Activated CD8-positive, alpha-beta memory T cell treated with anti-CD3 and anti-CD28 coated beads for 36 hours (primary cell): ENCODE measurements around the gene TMEM121. TPM values are rescaled to one million over a fixed set of nuclear protein-coding genes. Genes with fewer than 3 reads are reported as not detected.

Experiments
- CTCF ChIA-PET: fragments of 350-600 bp; sonication (Branson Sonifier 250); formaldehyde crosslinking; loops from one replicate; lab custom pipeline; 2021; ENCODE audit warnings: antibody characterized with exemption; lab: Charles Lee
- POLR2A ChIA-PET: fragments of 350-600 bp; sonication (Branson Sonifier 250); formaldehyde crosslinking; loops from one replicate; lab custom pipeline; 2021; ENCODE audit warnings: antibody characterized with exemption; lab: Charles Lee
- total RNA-seq, 2 experiments: library from RNA; stranded (reverse); gene quantifications; one replicate each; pipeline ENCODE4 v1.2.3, GENCODE V29; 2021

Gene TMEM121
- total RNA-seq: 10 to 100 TPM; 16.4 to 18.3 TPM

GRCh38 chr14:105525861-105526775 lies at the start of gene TMEM121:
Gene TMEM121 (plus strand): TSS chr14:105526583. CDS start chr14:105528835, 2,252 bp downstream.
- CTCF ChIA-PET: interaction anchor here (1.4 kb wide), 1 partner anchor 11 kb away, joined by 3 read pairs; no protein-coding TSS in a partner anchor
- POLR2A ChIA-PET: interaction anchor here (0.5 kb wide), 1 partner anchor 209 kb away, joined by 3 read pairs; no protein-coding TSS in a partner anchor

GRCh38 chr14:105476831-105477659 lies 49.3 kb upstream of the TMEM121 start:
- POLR2A ChIA-PET: interaction anchor here (1.2 kb wide), 1 partner anchor 13 kb away, joined by 6 read pairs; no protein-coding TSS in a partner anchor

GRCh38 chr14:105477660-105478397 lies 48.6 kb upstream of the TMEM121 start:
- ChIA-PET CTCF (interaction anchor here (1.8 kb wide), 1 partner anchor 12 kb away, joined by 7 read pairs; no protein-coding TSS in a partner anchor), POLR2A (no interaction called here)

More at GRCh38 chr14:105476831-105477659, 49.3 kb upstream of the TMEM121 start:
- CTCF ChIA-PET: interaction anchor here (0.7 to 1.8 kb wide), 2 partner anchors 13 to 106 kb away, joined by 3 to 7 read pairs; no protein-coding TSS in a partner anchor

DNA sequence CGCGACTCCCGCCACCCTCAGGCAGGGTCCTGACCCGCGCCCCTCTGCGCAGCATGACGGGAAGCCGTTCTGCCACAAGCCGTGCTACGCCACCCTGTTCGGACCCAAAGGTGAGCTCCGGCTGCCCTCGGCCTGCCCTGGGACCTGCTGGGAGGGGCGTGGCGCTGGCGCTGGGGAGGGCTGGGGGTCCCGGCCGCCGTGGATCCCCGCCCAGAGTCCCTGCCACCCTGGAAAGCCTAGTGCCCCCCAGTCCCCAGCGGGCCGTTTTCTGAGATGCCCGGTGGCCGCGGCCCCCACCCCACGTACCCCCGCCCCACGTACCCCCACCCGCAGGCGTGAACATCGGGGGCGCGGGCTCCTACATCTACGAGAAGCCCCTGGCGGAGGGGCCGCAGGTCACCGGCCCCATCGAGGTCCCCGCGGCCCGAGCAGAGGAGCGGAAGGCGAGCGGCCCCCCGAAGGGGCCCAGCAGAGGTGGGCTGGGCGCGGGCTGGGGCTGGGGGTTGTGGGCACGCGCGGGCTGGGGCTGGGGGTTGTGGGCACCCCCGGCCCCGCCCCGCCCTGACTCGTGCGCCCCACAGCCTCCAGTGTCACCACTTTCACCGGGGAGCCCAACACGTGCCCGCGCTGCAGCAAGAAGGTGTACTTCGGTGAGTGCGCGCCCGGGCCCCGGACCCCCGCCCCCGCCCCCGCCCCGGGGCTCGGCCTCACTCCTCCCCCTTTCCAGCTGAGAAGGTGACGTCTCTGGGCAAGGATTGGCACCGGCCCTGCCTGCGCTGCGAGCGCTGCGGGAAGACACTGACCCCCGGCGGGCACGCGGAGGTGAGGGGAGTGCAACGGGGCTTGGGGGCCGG lies 47.8 kb upstream of the TMEM121 start:
- ChIA-PET POLR2A (no interaction called here), CTCF (no interaction called here)

GRCh38 chr14:105479431-105480158 lies 46.8 kb upstream of the TMEM121 start:
- ChIA-PET POLR2A (no interaction called here), CTCF (interaction anchor here (0.8 to 2.5 kb wide), 4 partner anchors 10 to 117 kb away, joined by 3 to 84 read pairs (median 4); partner anchors contain the start of gene TEDC1)

DNA sequence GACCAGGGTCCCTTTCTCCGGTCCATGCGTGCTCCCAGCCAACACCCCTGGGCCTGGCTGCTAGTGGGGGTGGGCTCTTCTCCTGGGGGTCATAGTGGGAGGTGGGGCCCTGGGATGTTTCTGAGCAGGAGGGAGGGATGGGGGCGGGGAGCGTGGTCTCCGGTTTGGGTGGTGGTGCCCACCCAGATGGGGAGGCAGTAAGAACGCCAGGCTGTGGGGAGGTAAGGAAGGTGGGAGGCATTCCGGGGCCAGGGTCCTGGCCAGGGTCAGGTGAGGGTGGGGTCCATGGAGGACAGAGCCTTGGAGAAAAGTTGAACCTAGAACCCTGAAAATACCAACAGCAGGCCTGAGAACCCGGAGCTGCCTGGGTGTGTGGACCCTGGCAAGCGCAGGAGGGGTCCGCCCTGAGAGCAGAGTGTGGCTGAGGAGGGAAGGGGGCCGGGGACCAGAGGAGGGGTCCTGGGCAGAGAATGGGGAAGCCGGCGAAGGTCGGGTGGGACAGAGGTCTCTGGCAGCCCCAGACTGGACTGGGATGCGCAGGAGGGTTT lies 46.1 kb upstream of the TMEM121 start:
- POLR2A ChIA-PET: interaction anchor here (0.8 to 3.6 kb wide), 3 partner anchors 10 to 59 kb away, joined by 3 to 47 read pairs (median 4); partner anchors contain the start of gene TEDC1
- CTCF ChIA-PET: interaction anchor here (0.6 to 2.5 kb wide), 23 partner anchors 9 to 728 kb away, joined by 3 to 84 read pairs (median 3); partner anchors contain the start of genes BRF1, JAG2 and TEDC1

DNA sequence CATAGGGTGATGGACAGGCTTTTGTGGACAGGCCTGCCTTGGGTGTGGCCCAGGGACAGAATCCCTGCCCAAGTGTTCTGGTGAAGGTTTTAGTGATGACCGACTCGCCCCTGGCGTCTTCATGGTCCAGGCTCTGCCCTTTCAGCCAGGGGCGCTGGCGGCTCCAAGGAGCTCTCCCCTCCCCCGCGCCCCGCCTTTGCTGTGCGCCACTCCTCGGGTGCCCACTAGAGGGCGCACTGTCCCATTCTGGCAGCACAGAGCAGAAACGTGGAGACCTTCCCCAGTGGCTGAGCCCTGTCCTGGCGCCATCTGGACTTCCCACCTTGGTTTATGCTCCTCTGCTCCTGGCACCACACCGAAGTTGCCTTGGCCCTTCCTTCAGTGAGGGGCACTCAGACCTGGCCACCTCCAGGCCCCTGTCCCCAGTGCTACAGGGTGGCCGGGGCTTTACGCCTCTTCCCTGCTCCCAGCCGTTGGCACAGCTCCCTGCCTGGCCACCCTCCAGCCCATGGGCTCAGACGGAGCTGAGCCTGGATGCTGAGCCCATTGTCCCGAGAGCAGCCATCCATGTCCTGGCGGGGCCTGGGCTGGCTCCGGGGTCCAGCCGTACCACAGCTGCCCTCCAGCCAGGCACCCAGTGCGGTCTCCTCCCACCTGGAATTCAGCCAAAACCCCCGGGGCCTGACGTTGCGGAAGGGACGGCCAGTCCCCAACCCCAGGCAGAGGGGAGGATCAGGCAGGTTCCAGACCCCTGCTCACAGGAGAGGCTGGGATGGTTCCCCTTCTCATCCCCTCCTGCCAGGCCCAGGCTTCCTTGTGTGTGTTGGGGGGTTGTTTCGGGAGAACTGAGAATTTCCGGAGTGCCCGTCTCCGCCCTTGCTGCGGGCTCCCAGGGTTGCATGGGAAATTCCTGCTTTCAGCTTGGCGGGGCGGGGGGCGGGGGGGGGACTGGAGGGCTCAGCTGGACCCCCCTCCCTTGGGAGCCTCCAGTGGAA lies 45.3 kb upstream of the TMEM121 start:
- CTCF ChIA-PET: interaction anchor here (0.6 to 2.5 kb wide), 24 partner anchors 9 to 729 kb away, joined by 3 to 84 read pairs (median 3); partner anchors contain the start of genes BRF1, JAG2 and TEDC1

DNA sequence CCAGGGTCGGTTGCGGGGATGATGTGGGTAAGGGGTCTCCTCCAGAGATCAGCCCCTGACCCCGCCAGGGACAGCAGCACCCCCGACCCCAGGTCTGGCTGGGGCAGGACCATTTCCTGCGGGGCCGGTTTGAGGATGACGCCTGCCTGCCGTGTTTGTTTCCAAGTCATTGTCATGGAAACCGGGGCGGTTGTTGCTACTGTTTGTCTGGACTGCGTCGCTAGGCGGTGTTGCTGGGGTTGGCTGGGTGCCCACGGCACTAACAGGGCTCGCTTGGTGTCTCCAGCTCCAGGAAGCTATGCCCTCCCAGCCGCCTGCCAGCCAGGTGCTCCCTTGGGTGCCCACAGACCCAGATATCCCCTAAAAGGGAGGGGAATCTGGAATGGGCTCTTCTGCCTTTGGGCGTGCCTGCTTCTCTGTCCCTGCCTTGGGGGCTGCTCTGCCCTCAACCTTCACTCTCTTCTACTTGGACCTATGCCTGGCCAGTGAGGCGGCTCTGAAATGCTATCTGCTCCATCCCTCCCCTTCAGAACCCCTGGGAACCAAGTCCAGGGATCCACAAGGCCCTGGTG lies 44.4 kb upstream of the TMEM121 start:
- ChIA-PET CTCF (interaction anchor here (1.4 to 2.5 kb wide), 5 partner anchors 9 to 392 kb away, joined by 3 to 84 read pairs (median 17); partner anchors contain the start of gene TEDC1), POLR2A (interaction anchor here (0.6 to 3.6 kb wide), 6 partner anchors 8 to 461 kb away, joined by 3 to 47 read pairs (median 4); partner anchors contain the start of genes CDCA4, PACS2 and TEDC1)

More for the DNA sequence above, 45.3 kb upstream of the TMEM121 start:
- POLR2A ChIA-PET: interaction anchor here (0.6 to 3.6 kb wide), 5 partner anchors 9 to 435 kb away, joined by 3 to 47 read pairs (median 4); partner anchors contain the start of gene TEDC1

- CTCF ChIA-PET: interaction anchor here (1.4 to 2.5 kb wide), 3 partner anchors 8 to 392 kb away, joined by 3 to 84 read pairs (median 20); partner anchors contain the start of gene TEDC1
- POLR2A ChIA-PET: interaction anchor here (0.6 to 3.6 kb wide), 3 partner anchors 8 to 461 kb away, joined by 3 to 47 read pairs (median 3); partner anchors contain the start of genes CDCA4, PACS2 and TEDC1
Measured at GRCh38 chr14:105482486-105483110, 43.8 kb upstream of the TMEM121 start.

GRCh38 chr14:105483300-105484068 lies 42.9 kb upstream of the TMEM121 start:
- CTCF ChIA-PET: interaction anchor here (1.4 kb wide), 1 partner anchor 393 kb away, joined by 3 read pairs; no protein-coding TSS in a partner anchor
- POLR2A ChIA-PET: interaction anchor here (3.6 kb wide), 1 partner anchor 7 kb away, joined by 47 read pairs; the partner anchor contains the start of gene TEDC1

GRCh38 chr14:105484069-105484996 lies 42.0 kb upstream of the TMEM121 start:
- ChIA-PET POLR2A (interaction anchor here (3.6 kb wide), 1 partner anchor 6 kb away, joined by 47 read pairs; the partner anchor contains the start of gene TEDC1), CTCF (no interaction called here)

DNA sequence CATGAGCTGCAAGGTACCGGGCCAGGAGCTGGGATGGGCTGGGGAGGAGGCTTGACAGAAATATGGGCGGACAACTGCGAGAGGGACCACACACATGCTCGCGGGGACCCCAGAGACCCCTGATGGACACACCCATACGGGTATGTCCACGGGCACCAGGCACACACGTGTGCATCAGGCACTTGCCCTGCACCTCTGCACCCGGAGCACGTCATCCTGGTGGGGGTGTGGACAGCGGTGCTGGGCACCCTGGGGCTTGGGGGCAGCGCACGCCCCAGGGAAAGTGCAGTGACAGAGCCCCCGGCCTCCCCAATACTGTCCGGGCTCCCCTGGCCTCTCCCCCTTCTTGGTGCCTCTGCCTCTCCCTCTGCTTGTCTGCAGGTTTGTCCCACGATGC lies 41.4 kb upstream of the TMEM121 start:
- ChIA-PET CTCF (no interaction called here), POLR2A (no interaction called here)
